ENCODE measurements around the gene ZNF19. TPM values are rescaled to one million over a fixed set of nuclear protein-coding genes. Genes with fewer than 3 reads are reported as not detected.

The ZNF19 gene
- total and polyA plus RNA-seq, 2 experiments from 2014 or later: 4.5 to 7.0 TPM

DNA sequence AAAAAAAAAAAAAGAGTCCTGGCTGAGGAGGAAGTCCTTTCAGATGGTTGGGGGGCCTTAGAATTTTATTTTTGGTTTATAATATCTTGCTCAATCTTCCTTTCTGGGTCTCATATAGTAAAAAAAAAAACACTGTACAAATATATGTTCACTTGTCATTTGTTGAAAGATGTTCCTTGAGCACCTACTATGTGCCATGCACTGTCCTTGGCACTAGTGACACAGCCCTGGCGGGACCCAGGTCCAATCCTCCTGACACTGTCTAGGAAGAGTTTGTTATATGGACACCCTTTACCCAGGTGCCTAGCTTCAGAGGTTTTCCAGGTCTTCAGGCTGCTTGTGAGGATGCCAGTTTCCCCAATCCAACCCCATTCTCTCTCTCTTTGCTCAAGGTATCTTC is 39.1 kb upstream of the ZNF19 start:
- TF ChIP-seq, protein P1, sequence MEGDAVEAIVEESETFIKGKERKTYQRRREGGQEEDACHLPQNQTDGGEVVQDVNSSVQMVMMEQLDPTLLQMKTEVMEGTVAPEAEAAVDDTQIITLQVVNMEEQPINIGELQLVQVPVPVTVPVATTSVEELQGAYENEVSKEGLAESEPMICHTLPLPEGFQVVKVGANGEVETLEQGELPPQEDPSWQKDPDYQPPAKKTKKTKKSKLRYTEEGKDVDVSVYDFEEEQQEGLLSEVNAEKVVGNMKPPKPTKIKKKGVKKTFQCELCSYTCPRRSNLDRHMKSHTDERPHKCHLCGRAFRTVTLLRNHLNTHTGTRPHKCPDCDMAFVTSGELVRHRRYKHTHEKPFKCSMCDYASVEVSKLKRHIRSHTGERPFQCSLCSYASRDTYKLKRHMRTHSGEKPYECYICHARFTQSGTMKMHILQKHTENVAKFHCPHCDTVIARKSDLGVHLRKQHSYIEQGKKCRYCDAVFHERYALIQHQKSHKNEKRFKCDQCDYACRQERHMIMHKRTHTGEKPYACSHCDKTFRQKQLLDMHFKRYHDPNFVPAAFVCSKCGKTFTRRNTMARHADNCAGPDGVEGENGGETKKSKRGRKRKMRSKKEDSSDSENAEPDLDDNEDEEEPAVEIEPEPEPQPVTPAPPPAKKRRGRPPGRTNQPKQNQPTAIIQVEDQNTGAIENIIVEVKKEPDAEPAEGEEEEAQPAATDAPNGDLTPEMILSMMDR (IDR thresholded peaks at IDR 0.05; ENCODE audit: low read depth, low read length): no peak
- Histone ChIP-seq H3K27ac (no peak overlapping the region), H3K4me3 (no peak overlapping the region), H3K36me3 (no peaks in the 10 kb centered on the region), H3K27me3 (peaks cover 5% of the 10 kb centered on the region), H3K4me1 (ENCODE audit: low read depth) (peaks cover 6% of the 10 kb centered on the region), H3K9me3 (ENCODE audit: low read depth) (no peaks in the 10 kb centered on the region)
- no peak for DNase-seq (ENCODE audit: low read depth in 1 of 2, low spot score in 1 of 2)

DNA sequence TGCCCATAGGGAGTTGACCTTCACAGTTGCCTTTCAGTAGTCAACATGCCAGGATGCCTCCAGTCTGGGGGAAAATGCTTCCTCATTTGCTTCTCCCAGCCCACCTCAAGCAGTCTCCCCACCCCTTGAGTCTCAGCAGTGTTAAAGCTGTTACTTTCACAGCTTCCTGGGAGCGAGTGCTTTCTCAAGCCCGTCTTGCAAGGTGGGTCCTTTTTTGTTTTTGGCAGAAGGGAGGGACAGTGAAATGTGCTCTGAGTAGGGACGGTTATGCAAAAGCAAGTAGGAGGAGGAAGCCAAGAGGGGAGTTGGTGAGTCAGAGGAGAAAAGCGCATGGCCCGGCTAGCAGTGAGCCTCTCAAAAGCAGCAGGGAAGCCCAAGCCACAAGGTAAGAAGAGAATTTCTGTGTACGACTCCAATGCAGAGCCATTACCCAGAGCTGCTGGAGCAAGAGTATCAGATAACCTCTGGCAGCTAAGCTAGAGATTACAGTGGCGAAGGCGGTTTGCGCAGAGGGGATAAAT is 37.0 kb upstream of the ZNF19 start, which contains the start of gene CHST4:
CHST4 (plus strand) TSS at position 316 of the 521 bp plus-strand sequence. CDS start 10,252 bp downstream, outside the sequence.
- H3K27ac ChIP-seq: no peak within 1 kb of the TSS
- H3K36me3 ChIP-seq: no peaks in the 10 kb centered on the region
- peaks cover 5% of the 10 kb centered on the region for H3K27me3 ChIP-seq
- no peak within 1 kb of the TSS for H3K4me3 ChIP-seq
- peak; percentile 64 to 74 for DNase-seq (ENCODE audit: low read depth in 1 of 2, low spot score in 1 of 2)
- no peaks in the 10 kb centered on the region for H3K9me3 ChIP-seq (ENCODE audit: low read depth)
- TF ChIP-seq, protein P1 (IDR thresholded peaks at IDR 0.05; ENCODE audit: low read depth, low read length): no peak
- peaks cover 6% of the 10 kb centered on the region for H3K4me1 ChIP-seq (ENCODE audit: low read depth)

DNA sequence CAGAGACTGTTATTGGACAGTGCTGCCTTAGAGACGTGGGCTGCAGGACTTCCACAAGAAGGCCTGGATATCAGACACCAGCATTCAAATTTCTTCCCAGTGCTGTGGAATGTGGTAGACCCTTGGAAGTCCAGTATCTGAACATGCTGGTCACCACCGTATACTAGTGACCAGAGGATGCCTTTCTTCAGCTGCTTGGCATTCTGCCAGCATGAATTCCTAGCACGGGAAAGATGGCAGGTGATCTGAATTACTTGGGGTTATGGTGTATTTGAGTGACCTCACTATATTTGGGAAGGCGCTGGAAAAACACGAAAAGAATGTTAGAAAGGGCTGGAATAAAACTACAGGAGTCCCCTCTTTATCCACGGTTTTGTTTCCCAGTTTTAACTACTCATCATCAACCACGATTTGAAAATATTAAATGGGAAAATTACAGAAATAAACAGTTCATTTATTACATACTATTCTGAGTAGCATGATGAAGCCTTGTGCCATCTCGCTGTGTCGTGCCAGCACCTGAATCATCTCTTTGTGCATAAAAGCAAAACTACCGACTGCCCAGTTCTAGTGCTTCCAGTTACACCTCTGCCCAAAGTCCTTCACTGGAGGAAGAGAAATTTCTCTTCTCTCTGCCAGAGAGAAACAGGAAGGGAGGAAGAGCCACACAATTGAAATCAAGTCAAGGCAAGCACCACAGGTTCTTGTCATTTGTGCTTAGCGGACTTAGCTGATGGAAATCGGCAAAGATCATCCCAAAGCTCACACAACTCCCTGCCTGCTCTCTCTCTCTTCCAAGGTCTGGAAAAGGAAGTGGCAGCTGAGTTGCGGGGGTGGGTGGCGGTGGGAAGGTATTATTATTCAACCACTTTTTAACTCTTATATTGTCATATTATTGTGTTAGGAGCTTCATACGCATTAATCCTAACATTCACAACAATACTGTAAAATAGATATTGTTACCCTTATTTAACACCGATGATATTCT is 35.7 kb upstream of the ZNF19 start:
- H3K27ac ChIP-seq: no peak overlapping the region
- no peak overlapping the region for H3K4me3 ChIP-seq
- TF ChIP-seq, protein P1 (IDR thresholded peaks at IDR 0.05; ENCODE audit: low read depth, low read length): no peak
- no peaks in the 10 kb centered on the region for H3K9me3 ChIP-seq (ENCODE audit: low read depth)
- H3K27me3 ChIP-seq: peaks cover 5% of the 10 kb centered on the region
- DNase-seq (ENCODE audit: low read depth in 1 of 2, low spot score in 1 of 2): no peak
- H3K36me3 ChIP-seq: no peaks in the 10 kb centered on the region
- peaks cover 6% of the 10 kb centered on the region for H3K4me1 ChIP-seq (ENCODE audit: low read depth)

DNA sequence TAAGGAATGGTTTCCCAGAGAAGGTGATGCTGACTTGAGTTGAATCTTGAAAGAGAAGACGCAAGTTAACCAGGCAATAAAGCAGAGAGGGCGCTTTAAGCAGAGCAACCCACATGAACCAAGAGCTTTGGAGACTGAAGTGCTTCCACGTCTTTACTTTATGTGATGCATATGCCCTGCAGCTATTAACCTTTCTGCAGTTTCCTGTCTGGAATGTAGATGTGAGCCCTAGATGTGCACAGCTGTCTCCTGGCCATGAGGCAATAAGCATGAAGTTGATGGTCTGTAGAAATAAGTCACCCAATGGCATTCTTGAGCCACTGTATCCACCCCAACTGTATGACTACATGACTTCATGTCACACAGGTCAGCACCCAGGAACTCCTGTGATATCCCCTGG is 31.4 kb upstream of the ZNF19 start:
- no peak overlapping the region for H3K4me3 ChIP-seq
- TF ChIP-seq, protein P1 (IDR thresholded peaks at IDR 0.05; ENCODE audit: low read depth, low read length): no peak
- H3K4me1 ChIP-seq (ENCODE audit: low read depth): no peaks in the 10 kb centered on the region
- H3K9me3 ChIP-seq (ENCODE audit: low read depth): no peaks in the 10 kb centered on the region
- no peak overlapping the region for H3K27ac ChIP-seq
- peaks cover 5% of the 10 kb centered on the region for H3K27me3 ChIP-seq
- H3K36me3 ChIP-seq: no peaks in the 10 kb centered on the region
- no peak for DNase-seq (ENCODE audit: low read depth in 1 of 2, low spot score in 1 of 2)

DNA sequence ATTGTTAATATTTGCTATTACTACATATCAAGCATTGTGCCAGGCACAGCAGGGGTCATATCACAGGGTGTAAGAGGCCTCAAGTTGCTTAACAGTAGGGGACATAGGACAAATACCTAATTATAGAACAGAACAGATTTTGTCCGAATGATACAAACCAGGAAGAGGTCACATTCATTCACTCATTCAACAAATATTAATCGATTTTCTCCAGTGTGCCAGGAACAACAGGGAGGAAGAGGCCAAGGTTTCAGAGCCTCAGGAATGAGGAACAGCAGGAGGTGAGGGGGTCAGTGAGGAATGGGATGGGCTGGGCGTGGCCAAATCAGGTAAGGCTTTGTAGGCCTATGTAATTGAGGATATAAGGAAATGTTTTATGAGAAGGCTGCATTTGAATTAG is 25.9 kb upstream of the ZNF19 start:
- Histone ChIP-seq H3K4me3 (no peak overlapping the region), H3K36me3 (no peaks in the 10 kb centered on the region), H3K9me3 (ENCODE audit: low read depth) (no peaks in the 10 kb centered on the region), H3K27me3 (no peaks in the 10 kb centered on the region), H3K27ac (no peak overlapping the region), H3K4me1 (ENCODE audit: low read depth) (no peaks in the 10 kb centered on the region)
- no peak for DNase-seq (ENCODE audit: low read depth in 1 of 2, low spot score in 1 of 2)
- TF ChIP-seq, protein P1 (IDR thresholded peaks at IDR 0.05; ENCODE audit: low read depth, low read length): no peak

All from cardiac muscle cell (in vitro differentiated cells and primary cell).